WTC11 (cell line): ENCODE data around the gene NHERF1. TPM values are rescaled to one million over a fixed set of nuclear protein-coding genes. Genes with fewer than 3 reads are reported as not detected.

Source experiments
- ATAC-seq: fragments of 200-7000 bp; cut with Tn5 transposase; 2 replicates; pipeline ENCODE4 v1.10.0; 2021; ENCODE audit warnings: mild to moderate bottlenecking, moderate library complexity
- CTCF ChIA-PET: fragments of 300-600 bp; sonication (Branson Sonifier 250); formaldehyde crosslinking; loops from one replicate; lab custom pipeline; 2021; ENCODE audit warnings: antibody characterized with exemption; lab: Charles Lee
- POLR2A ChIA-PET: fragments of 350-600 bp; sonication (Branson Sonifier 250); formaldehyde crosslinking; loops from one replicate; lab custom pipeline; 2021; ENCODE audit warnings: antibody characterized with exemption; lab: Charles Lee
- DNase-seq: peaks from one replicate; pipeline ENCODE4 v3.0.0; 2021; ENCODE audit warnings: low spot score
- H3K27ac Mint-ChIP-seq: 2 replicates; pipeline ENCODE4 v1.8.0; 2021; ENCODE audit warnings: mixed read lengths
- H3K27me3 Mint-ChIP-seq: 2 replicates; pipeline ENCODE4 v1.8.0; 2021; ENCODE audit warnings: low read depth, mild to moderate bottlenecking, moderate library complexity, mixed read lengths
- H3K36me3 Mint-ChIP-seq: 2 replicates; pipeline ENCODE4 v1.8.0; 2021; ENCODE audit warnings: mixed read lengths
- H3K4me1 Mint-ChIP-seq: 2 replicates; pipeline ENCODE4 v1.8.0; 2022; ENCODE audit warnings: mixed read lengths
- H3K4me3 Mint-ChIP-seq: 2 replicates; pipeline ENCODE4 v1.8.0; 2021; ENCODE audit warnings: mild to moderate bottlenecking, moderate library complexity, mixed read lengths
- H3K9me3 Mint-ChIP-seq: 2 replicates; pipeline ENCODE4 v1.8.0; 2021; ENCODE audit warnings: mixed read lengths
- E2F5 ChIP-seq: sonication (generic); formaldehyde crosslinking; IDR thresholded peaks from 2 replicates; pipeline ENCODE4 v1.8.1; 2022; ENCODE audit warnings: mild to moderate bottlenecking, moderate library complexity, missing genetic modification reagents
- ELF4 ChIP-seq: sonication (generic); formaldehyde crosslinking; IDR thresholded peaks from 2 replicates; pipeline ENCODE4 v1.8.1; 2022; ENCODE audit warnings: low read depth, mild to moderate bottlenecking, moderate library complexity, missing genetic modification reagents
- FOXP1 ChIP-seq: sonication (generic); formaldehyde crosslinking; IDR thresholded peaks from 2 replicates; pipeline ENCODE4 v1.8.0; 2022; ENCODE audit warnings: missing genetic modification reagents, mild to moderate bottlenecking, moderate library complexity, borderline replicate concordance
- HMGA2 ChIP-seq: fragments of 250-450 bp; sonication (Bioruptor Pico); IDR thresholded peaks from 2 replicates; pipeline ENCODE4 v1.4.0; 2021; ENCODE audit warnings: mild to moderate bottlenecking, moderate library complexity
- MYBL2 ChIP-seq: sonication (generic); formaldehyde crosslinking; IDR thresholded peaks from 2 replicates; pipeline ENCODE4 v1.8.1; 2023; ENCODE audit warnings: mild to moderate bottlenecking, moderate library complexity, missing genetic modification reagents
- NR1H2 ChIP-seq: sonication (generic); formaldehyde crosslinking; IDR thresholded peaks from 2 replicates; pipeline ENCODE4 v1.9.0; 2021; ENCODE audit warnings: mild to moderate bottlenecking, moderate library complexity, missing genetic modification reagents
- NR3C1 ChIP-seq: sonication (generic); formaldehyde crosslinking; conservative IDR thresholded peaks from 2 replicates; pipeline ENCODE4 v1.8.1; 2023; ENCODE audit warnings: low read depth, mild to moderate bottlenecking, missing genetic modification reagents
- RORB ChIP-seq: fragments of 250-450 bp; sonication (Bioruptor Pico); IDR thresholded peaks from 2 replicates; pipeline ENCODE4 v1.9.0; 2021; ENCODE audit warnings: mild to moderate bottlenecking
- ZNF138 ChIP-seq: sonication (generic); formaldehyde crosslinking; conservative IDR thresholded peaks from 2 replicates; pipeline ENCODE4 v1.8.1; 2022; ENCODE audit warnings: mild to moderate bottlenecking, moderate library complexity, missing genetic modification reagents
- ZNF219 ChIP-seq: sonication (generic); formaldehyde crosslinking; IDR thresholded peaks from 2 replicates; pipeline ENCODE4 v1.8.0; 2023; ENCODE audit warnings: missing genetic modification reagents, mild to moderate bottlenecking, borderline replicate concordance
- ZNF281 ChIP-seq: sonication (generic); formaldehyde crosslinking; IDR thresholded peaks from 2 replicates; pipeline ENCODE4 v1.8.0; 2023; ENCODE audit warnings: mild to moderate bottlenecking, missing genetic modification reagents
- ZNF512 ChIP-seq: sonication (generic); formaldehyde crosslinking; IDR thresholded peaks from 2 replicates; pipeline ENCODE4 v1.8.1; 2022; ENCODE audit warnings: missing genetic modification reagents, borderline replicate concordance
- ZNF532 ChIP-seq: fragments of 250-450 bp; sonication (Bioruptor Pico); IDR thresholded peaks from 2 replicates; pipeline ENCODE4 v1.9.0; 2021; ENCODE audit warnings: mild to moderate bottlenecking, borderline replicate concordance
- ZNF671 ChIP-seq: fragments of 250-450 bp; sonication (Bioruptor Pico); IDR thresholded peaks from 2 replicates; pipeline ENCODE4 v1.8.0; 2021; ENCODE audit warnings: mild to moderate bottlenecking
- total RNA-seq: library from RNA; stranded (reverse); gene quantifications from 3 replicates; pipeline ENCODE4 v1.2.3, GENCODE V29; 2021
- TF ChIP-seq, protein P1 (sequence below): sonication (generic); formaldehyde crosslinking; IDR thresholded peaks from 2 replicates; pipeline ENCODE4 v1.8.1; 2023; ENCODE audit warnings: mild to moderate bottlenecking, missing genetic modification reagents, moderate library complexity
- TF ChIP-seq, protein P2 (sequence below): sonication (generic); formaldehyde crosslinking; conservative IDR thresholded peaks from 2 replicates; pipeline ENCODE4 v1.8.1; 2023; ENCODE audit warnings: mild to moderate bottlenecking, low read depth, missing genetic modification reagents, moderate library complexity

NHERF1 gene
- total RNA-seq, 1 experiment from 2014 or later, result 111 TPM

GRCh38 chr17:74814453-74814852, 66.0 kb downstream of the NHERF1 start:
- no peak for DNase-seq
- H3K27ac Mint-ChIP-seq, result no peak overlapping the region
- peaks cover 2% of the 10 kb centered on the region; the same call in 1 of the 2 replicates for H3K27me3 Mint-ChIP-seq
- no peak for TF ChIP-seq ZNF281 (CRISPR knock-in tag)
- TF ChIP-seq, protein P1, sequence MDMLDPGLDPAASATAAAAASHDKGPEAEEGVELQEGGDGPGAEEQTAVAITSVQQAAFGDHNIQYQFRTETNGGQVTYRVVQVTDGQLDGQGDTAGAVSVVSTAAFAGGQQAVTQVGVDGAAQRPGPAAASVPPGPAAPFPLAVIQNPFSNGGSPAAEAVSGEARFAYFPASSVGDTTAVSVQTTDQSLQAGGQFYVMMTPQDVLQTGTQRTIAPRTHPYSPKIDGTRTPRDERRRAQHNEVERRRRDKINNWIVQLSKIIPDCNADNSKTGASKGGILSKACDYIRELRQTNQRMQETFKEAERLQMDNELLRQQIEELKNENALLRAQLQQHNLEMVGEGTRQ (CRISPR knock-in tag), result no peak
- no peak for TF ChIP-seq ZNF219
- no peak for TF ChIP-seq ZNF138 (CRISPR knock-in tag)
- no peak for TF ChIP-seq HMGA2 (CRISPR knock-in tag)
- no peak for TF ChIP-seq E2F5 (CRISPR knock-in tag)
- TF ChIP-seq ELF4, result no peak
- TF ChIP-seq RORB (CRISPR knock-in tag), result no peak
- TF ChIP-seq MYBL2 (CRISPR knock-in tag), result no peak
- TF ChIP-seq FOXP1 (CRISPR knock-in tag), result no peak
- no peak for TF ChIP-seq ZNF671 (CRISPR knock-in tag)
- no peak for TF ChIP-seq NR1H2 (CRISPR knock-in tag)
- TF ChIP-seq ZNF532, result no peak
- TF ChIP-seq NR3C1 (CRISPR knock-in tag), result no peak
- no peak overlapping the region for H3K4me3 Mint-ChIP-seq
- CTCF ChIA-PET, result no interaction called here
- H3K36me3 Mint-ChIP-seq, result no peaks in the 10 kb centered on the region; the same call in 1 of the 2 replicates
- H3K9me3 Mint-ChIP-seq, result no peaks in the 10 kb centered on the region
- POLR2A ChIA-PET, result no interaction called here
- H3K4me1 Mint-ChIP-seq, result peaks cover 8% of the 10 kb centered on the region
- ATAC-seq, result no peak

GRCh38 chr17:74815067-74815466, 66.6 kb downstream of the NHERF1 start:
- Mint-ChIP-seq H3K36me3 (no peaks in the 10 kb centered on the region; the same call in 1 of the 2 replicates), H3K4me1 (peaks cover 8% of the 10 kb centered on the region), H3K4me3 (no peak overlapping the region), H3K9me3 (no peaks in the 10 kb centered on the region), H3K27ac (no peak overlapping the region), H3K27me3 (peaks cover 2% of the 10 kb centered on the region; the same call in 1 of the 2 replicates)
- no peak for ATAC-seq
- DNase-seq, result no peak
- ChIA-PET POLR2A (no interaction called here), CTCF (no interaction called here)
- TF ChIP-seq, protein P2, sequence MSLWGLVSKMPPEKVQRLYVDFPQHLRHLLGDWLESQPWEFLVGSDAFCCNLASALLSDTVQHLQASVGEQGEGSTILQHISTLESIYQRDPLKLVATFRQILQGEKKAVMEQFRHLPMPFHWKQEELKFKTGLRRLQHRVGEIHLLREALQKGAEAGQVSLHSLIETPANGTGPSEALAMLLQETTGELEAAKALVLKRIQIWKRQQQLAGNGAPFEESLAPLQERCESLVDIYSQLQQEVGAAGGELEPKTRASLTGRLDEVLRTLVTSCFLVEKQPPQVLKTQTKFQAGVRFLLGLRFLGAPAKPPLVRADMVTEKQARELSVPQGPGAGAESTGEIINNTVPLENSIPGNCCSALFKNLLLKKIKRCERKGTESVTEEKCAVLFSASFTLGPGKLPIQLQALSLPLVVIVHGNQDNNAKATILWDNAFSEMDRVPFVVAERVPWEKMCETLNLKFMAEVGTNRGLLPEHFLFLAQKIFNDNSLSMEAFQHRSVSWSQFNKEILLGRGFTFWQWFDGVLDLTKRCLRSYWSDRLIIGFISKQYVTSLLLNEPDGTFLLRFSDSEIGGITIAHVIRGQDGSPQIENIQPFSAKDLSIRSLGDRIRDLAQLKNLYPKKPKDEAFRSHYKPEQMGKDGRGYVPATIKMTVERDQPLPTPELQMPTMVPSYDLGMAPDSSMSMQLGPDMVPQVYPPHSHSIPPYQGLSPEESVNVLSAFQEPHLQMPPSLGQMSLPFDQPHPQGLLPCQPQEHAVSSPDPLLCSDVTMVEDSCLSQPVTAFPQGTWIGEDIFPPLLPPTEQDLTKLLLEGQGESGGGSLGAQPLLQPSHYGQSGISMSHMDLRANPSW, result no peak
- TF ChIP-seq ZNF532 (no peak), ZNF512 (CRISPR knock-in tag) (no peak)
